AG04449 (cell line): Measurements from ENCODE around the gene FNDC3B.

Source experiments
- CTCF ChIA-PET: fragments of 350-600 bp; formaldehyde crosslinking; extraction: SDS; loops from one replicate; lab custom pipeline; 2021; ENCODE audit warnings: antibody characterized with exemption; lab: Yijun Ruan, JAX
- POLR2A ChIA-PET: fragments of 400-600, 350-600 bp; formaldehyde crosslinking; extraction: SDS; loops from one replicate; lab custom pipeline; 2020; ENCODE audit warnings: antibody characterized with exemption, inconsistent platforms; lab: Yijun Ruan, JAX
- DNase-seq: peaks from one replicate; pipeline ENCODE4 v3.0.0-alpha.2; 2010; ENCODE audit warnings: low read depth, low spot score
- H3K4me3 ChIP-seq: 2 replicates; pipeline ENCODE4 v1.5.1; 2011; ENCODE audit warnings: low read depth, mild to moderate bottlenecking, control low read depth, low read length
- CTCF ChIP-seq: IDR thresholded peaks from one replicate; pipeline ENCODE4 v1.5.1; 2011; ENCODE audit warnings: mild to moderate bottlenecking, moderate library complexity, low read length, control low read depth, inconsistent platforms; ENCODE audit not compliant: insufficient read depth; ENCODE audit errors: missing control alignments

Gene FNDC3B

GRCh38 chr3:172268425-172268824 is 229.0 kb downstream of the FNDC3B start:
- no peak for DNase-seq
- TF ChIP-seq CTCF, result no peak
- H3K4me3 ChIP-seq, result no peak overlapping the region
- POLR2A ChIA-PET, result no interaction called here
- CTCF ChIA-PET, result interaction anchor here (0.8 kb wide), 1 partner anchor 64 kb away, joined by 5 read pairs; no protein-coding TSS in a partner anchor

- no peak for DNase-seq
- ChIA-PET POLR2A (no interaction called here), CTCF (interaction anchor here (0.8 kb wide), 1 partner anchor 63 kb away, joined by 5 read pairs; no protein-coding TSS in a partner anchor)
- H3K4me3 ChIP-seq, result no peak overlapping the region
- TF ChIP-seq CTCF, result no peak
Measured at GRCh38 chr3:172268868-172269267, 229.5 kb downstream of the FNDC3B start.

GRCh38 chr3:172270557-172271166 is 231.3 kb downstream of the FNDC3B start:
- TF ChIP-seq CTCF, result no peak
- POLR2A ChIA-PET, result no interaction called here
- CTCF ChIA-PET, result no interaction called here
- H3K4me3 ChIP-seq, result no peak overlapping the region
- no peak for DNase-seq

- no peak for DNase-seq
- ChIA-PET POLR2A (no interaction called here), CTCF (interaction anchor here (1.2 kb wide), 1 partner anchor 9 kb away, joined by 4 read pairs; no protein-coding TSS in a partner anchor)
- H3K4me3 ChIP-seq, result no peak overlapping the region
- TF ChIP-seq CTCF, result no peak
Measured at GRCh38 chr3:172271386-172271976, 232.1 kb downstream of the FNDC3B start.

GRCh38 chr3:172272698-172273097 is 233.3 kb downstream of the FNDC3B start:
- no peak overlapping the region for H3K4me3 ChIP-seq
- POLR2A ChIA-PET, result no interaction called here
- no peak for TF ChIP-seq CTCF
- CTCF ChIA-PET, result interaction anchor here (1.2 kb wide), 1 partner anchor 8 kb away, joined by 4 read pairs; no protein-coding TSS in a partner anchor
- no peak for DNase-seq

- CTCF ChIA-PET, result no interaction called here
- H3K4me3 ChIP-seq, result no peak overlapping the region
- no peak for DNase-seq
- POLR2A ChIA-PET, result no interaction called here
- no peak for TF ChIP-seq CTCF
Measured at GRCh38 chr3:172273378-172273777, 234.0 kb downstream of the FNDC3B start.
